Uterus (tissue), 2 donors: ENCODE measurements around the gene EMILIN2.

ENCODE experiments used
- POLR2A ChIP-seq, 2 donors: fragments of 450-650 bp; IDR thresholded peaks; one replicate each; pipeline ENCODE4 v1.6.1; 2016; ENCODE audit warnings: antibody characterized with exemption in 2 of 2, mild to moderate bottlenecking in 1 of 2, moderate library complexity in 1 of 2
- TF ChIP-seq, protein P1 (sequence below), 4 experiments: fragments of 200-600 bp in 2 of 4; fragments of 450-650 bp in 2 of 4; sonication (generic) in 2 of 4; IDR thresholded peaks; one replicate each; pipeline ENCODE4 v1.5.1; 2016 to 2019; ENCODE audit warnings: antibody characterized with exemption in 4 of 4, mild to moderate bottlenecking in 2 of 4, moderate library complexity in 1 of 4

DNA sequence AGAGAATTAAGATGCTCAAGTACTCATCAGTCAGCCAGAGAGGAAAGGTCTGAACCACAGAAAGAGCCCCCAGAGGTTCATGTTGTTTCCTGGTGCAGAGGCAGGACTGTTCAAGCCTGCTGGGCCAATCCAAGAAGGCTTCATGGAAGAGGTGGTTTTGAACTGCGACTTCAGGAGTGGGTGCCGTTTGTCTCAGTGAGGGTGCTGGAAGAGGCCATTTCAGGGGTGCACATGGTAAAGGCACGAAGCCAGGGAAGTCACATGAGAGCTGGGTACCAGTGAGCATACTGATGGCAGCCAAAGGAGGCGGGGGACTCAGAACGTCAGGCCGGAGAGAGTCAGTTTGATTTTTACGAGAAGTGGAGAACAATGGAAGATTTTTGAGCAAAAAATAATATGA is 55.5 kb downstream of the EMILIN2 start:
- no peak for TF ChIP-seq POLR2A (IDR thresholded peaks at IDR 0.05)
- TF ChIP-seq, protein P1, sequence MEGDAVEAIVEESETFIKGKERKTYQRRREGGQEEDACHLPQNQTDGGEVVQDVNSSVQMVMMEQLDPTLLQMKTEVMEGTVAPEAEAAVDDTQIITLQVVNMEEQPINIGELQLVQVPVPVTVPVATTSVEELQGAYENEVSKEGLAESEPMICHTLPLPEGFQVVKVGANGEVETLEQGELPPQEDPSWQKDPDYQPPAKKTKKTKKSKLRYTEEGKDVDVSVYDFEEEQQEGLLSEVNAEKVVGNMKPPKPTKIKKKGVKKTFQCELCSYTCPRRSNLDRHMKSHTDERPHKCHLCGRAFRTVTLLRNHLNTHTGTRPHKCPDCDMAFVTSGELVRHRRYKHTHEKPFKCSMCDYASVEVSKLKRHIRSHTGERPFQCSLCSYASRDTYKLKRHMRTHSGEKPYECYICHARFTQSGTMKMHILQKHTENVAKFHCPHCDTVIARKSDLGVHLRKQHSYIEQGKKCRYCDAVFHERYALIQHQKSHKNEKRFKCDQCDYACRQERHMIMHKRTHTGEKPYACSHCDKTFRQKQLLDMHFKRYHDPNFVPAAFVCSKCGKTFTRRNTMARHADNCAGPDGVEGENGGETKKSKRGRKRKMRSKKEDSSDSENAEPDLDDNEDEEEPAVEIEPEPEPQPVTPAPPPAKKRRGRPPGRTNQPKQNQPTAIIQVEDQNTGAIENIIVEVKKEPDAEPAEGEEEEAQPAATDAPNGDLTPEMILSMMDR (IDR thresholded peaks at IDR 0.05) = no peak
